GM21529 (cell line): Measurements from ENCODE around the gene ST14.
A peak's percentile ranks its signal among the peaks of the same experiment; 100 is the strongest.

Source experiments
- ATAC-seq: cut with Tn5 transposase; IDR thresholded peaks from one replicate; pipeline ENCODE4 v1.9.1; 2021; ENCODE audit not compliant: unreplicated experiment

The ST14 gene

GRCh38 chr11:130159657-130160497 lies at the start of gene ST14:
Gene ST14 (plus strand): TSS chr11:130159782. CDS start chr11:130159980, 198 bp downstream.
- peak; percentile 49 for ATAC-seq

GRCh38 chr11:130110339-130111108 lies 49.1 kb upstream of the ST14 start:
- no peak for ATAC-seq

- ATAC-seq = no peak
These were observed 47.3 kb upstream of the ST14 start for GRCh38 chr11:130112071-130112830.

GRCh38 chr11:130114281-130114680 lies 45.3 kb upstream of the ST14 start:
- ATAC-seq = no peak

- no peak for ATAC-seq
These were observed 44.9 kb upstream of the ST14 start for GRCh38 chr11:130114726-130115125.

GRCh38 chr11:130115218-130115617 lies 44.4 kb upstream of the ST14 start:
- ATAC-seq = no peak

- peak; percentile 90 for ATAC-seq
These were observed 41.4 kb upstream of the ST14 start for GRCh38 chr11:130118165-130118564.

GRCh38 chr11:130118636-130119387 lies 40.8 kb upstream of the ST14 start:
- ATAC-seq = peak; percentile 65

- ATAC-seq = no peak
These were observed 39.5 kb upstream of the ST14 start for GRCh38 chr11:130120045-130120444.

GRCh38 chr11:130121445-130121978 lies 38.1 kb upstream of the ST14 start:
- no peak for ATAC-seq

GRCh38 chr11:130122141-130122575 lies 37.4 kb upstream of the ST14 start:
- no peak for ATAC-seq

- ATAC-seq = no peak
These were observed 36.1 kb upstream of the ST14 start for GRCh38 chr11:130123414-130124040.

- ATAC-seq = no peak
These were observed 35.5 kb upstream of the ST14 start for GRCh38 chr11:130124096-130124495.

- ATAC-seq = no peak
These were observed 33.9 kb upstream of the ST14 start for GRCh38 chr11:130125638-130126037.

- ATAC-seq = no peak
These were observed 33.1 kb upstream of the ST14 start for GRCh38 chr11:130126516-130126915.

- no peak for ATAC-seq
These were observed 32.1 kb upstream of the ST14 start for GRCh38 chr11:130127509-130127908.

GRCh38 chr11:130128626-130129025 lies 31.0 kb upstream of the ST14 start:
- no peak for ATAC-seq

- no peak for ATAC-seq
These were observed 29.7 kb upstream of the ST14 start for GRCh38 chr11:130129922-130130321.

GRCh38 chr11:130131961-130132850 lies 27.4 kb upstream of the ST14 start:
- ATAC-seq = peak; percentile 93
